ENCODE results near the gene IVD.
A peak's percentile ranks its signal among the peaks of the same experiment; 100 is the strongest.

IVD gene

GRCh38 chr15:40413036-40413435 lies 7.4 kb downstream of the IVD start:
- DNase-seq (ENCODE audit: low read depth in 2 of 3, low spot score in 2 of 3) = no peak

- DNase-seq (ENCODE audit: low read depth in 2 of 3, low spot score in 2 of 3) = no peak
These were observed 9.2 kb downstream of the IVD start for GRCh38 chr15:40414816-40415215.

- DNase-seq (ENCODE audit: low read depth in 2 of 3, low spot score in 2 of 3) = no peak
These were observed 9.6 kb downstream of the IVD start for GRCh38 chr15:40415226-40415625.

GRCh38 chr15:40416056-40416455 lies 10.5 kb downstream of the IVD start:
- DNase-seq (ENCODE audit: low read depth in 2 of 3, low spot score in 2 of 3) = no peak

GRCh38 chr15:40418126-40418525 lies 12.5 kb downstream of the IVD start:
- DNase-seq (ENCODE audit: low read depth in 2 of 3, low spot score in 2 of 3) = no peak

- DNase-seq (ENCODE audit: low read depth in 2 of 3, low spot score in 2 of 3) = no peak
These were observed 14.6 kb downstream of the IVD start for GRCh38 chr15:40420071-40420713.

- no peak for DNase-seq (ENCODE audit: low read depth in 2 of 3, low spot score in 2 of 3)
These were observed 15.2 kb downstream of the IVD start for GRCh38 chr15:40420793-40421192.

GRCh38 chr15:40421246-40422157 lies 15.9 kb downstream of the IVD start:
- peak; percentile 52 to 83 (median 75) for DNase-seq (ENCODE audit: low read depth in 2 of 3, low spot score in 2 of 3)

GRCh38 chr15:40424483-40425115 lies 19.0 kb downstream of the IVD start:
- DNase-seq (ENCODE audit: low read depth in 2 of 3, low spot score in 2 of 3) = no peak

GRCh38 chr15:40425681-40426080 lies 20.1 kb downstream of the IVD start:
- DNase-seq (ENCODE audit: low read depth in 2 of 3, low spot score in 2 of 3) = no peak

GRCh38 chr15:40427188-40427587 lies 21.6 kb downstream of the IVD start:
- DNase-seq (ENCODE audit: low read depth in 2 of 3, low spot score in 2 of 3) = no peak

GRCh38 chr15:40428185-40428584 lies 22.6 kb downstream of the IVD start:
- no peak for DNase-seq (ENCODE audit: low read depth in 2 of 3, low spot score in 2 of 3)

GRCh38 chr15:40429068-40429710 lies 23.6 kb downstream of the IVD start:
- no peak for DNase-seq (ENCODE audit: low read depth in 2 of 3, low spot score in 2 of 3)

GRCh38 chr15:40430271-40430805 lies 24.7 kb downstream of the IVD start:
- no peak for DNase-seq (ENCODE audit: low read depth in 2 of 3, low spot score in 2 of 3)

GRCh38 chr15:40435023-40435709 lies 29.6 kb downstream of the IVD start:
- DNase-seq (ENCODE audit: low read depth in 2 of 3, low spot score in 2 of 3) = no peak

GRCh38 chr15:40435710-40436089 lies 30.1 kb downstream of the IVD start:
- DNase-seq (ENCODE audit: low read depth in 2 of 3, low spot score in 2 of 3) = no peak

- no peak for DNase-seq (ENCODE audit: low read depth in 2 of 3, low spot score in 2 of 3)
These were observed 30.7 kb downstream of the IVD start for GRCh38 chr15:40436116-40436891.

- no peak for DNase-seq (ENCODE audit: low read depth in 2 of 3, low spot score in 2 of 3)
These were observed 31.5 kb downstream of the IVD start for GRCh38 chr15:40436892-40437751.
